NCI-H345 (cell line): Measurements from ENCODE around the gene TNFRSF18.

Source experiments
- DNase-seq: peaks from one replicate; lab custom pipeline; 2025; lab: John Stamatoyannopoulos, UW

TNFRSF18 gene

DNA sequence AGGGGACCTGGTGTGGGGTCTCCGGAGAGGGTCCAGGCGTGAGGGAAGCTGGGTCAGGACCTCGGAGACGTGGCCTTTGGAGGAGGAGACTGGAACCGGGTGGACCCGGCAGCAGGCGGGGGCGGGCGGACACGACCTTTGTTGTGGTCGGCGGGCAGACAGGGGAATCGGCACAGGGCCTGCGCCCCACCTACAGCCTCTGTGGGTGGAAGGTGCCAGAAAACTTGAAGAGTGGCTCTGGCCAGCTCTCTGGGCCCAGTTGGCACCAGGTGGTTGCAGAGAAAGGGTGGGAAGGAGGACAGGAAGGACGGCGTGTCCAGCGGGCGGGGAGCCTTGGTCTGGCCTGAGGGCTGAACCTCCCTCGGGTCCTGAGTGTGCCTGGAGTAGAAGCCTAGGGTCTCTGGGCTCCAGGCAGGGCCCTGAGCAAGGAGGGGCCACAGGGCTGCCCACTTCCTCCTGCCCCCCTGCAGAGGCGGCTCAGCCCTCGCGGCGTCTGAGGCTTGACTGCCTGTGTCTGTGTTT lies 40.4 kb downstream of the TNFRSF18 start:
- no peak for DNase-seq

DNA sequence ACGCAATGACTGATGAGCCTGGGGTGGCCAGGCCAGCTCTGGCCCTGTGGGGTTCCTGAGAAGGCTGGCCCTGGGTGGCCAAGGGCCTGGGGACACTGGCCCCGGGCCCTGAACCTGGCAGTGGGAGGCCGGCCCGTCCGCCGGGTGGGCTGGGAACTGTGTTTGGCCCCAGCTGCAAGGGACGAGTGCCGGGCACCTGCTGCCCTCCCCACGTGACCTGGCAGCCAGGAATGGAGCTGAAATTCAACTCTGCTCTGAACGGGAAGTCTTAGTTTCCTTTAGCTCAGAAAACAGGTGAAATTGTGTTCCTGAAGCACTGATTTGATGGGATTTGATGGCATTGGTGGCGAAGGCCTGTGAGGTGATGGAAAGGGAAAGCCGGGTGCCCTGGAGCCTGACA lies 40.9 kb downstream of the TNFRSF18 start:
- no peak for DNase-seq

DNA sequence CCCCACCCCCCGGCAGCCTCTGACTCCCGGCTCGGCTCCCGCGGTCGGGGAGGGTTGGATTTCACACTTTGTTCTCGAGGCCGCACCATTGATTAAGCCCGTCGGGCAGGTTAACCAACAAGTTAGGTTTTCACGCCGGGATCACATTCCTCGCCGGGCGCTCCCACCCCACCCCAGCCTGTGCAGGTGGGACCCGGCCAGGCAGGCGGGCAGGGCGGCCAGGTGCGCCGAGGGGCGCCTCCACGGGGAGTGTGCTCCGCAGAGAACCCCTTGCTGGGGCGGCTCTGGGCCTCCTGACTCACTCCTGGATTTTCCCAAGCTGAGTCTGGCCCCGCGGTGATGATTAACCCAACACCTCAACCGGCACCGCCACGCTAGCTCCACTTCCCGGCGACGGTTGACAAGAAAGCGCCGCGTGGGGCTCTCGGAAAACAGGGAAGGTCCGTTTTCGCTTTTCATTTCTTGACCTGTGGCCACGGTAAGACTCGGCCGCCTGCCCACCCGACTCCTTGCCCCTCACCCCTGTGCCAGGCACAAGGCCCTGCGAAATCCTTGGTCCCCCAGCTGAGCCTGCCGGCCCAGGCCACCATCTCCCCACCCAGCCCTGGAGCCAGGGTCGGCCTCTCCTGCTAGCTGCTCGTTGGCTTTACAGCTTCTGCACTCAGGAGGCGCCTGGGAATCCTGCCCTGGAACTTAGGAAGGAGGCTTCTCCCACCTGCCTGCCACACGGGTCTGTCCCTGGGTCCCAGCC lies 41.5 kb downstream of the TNFRSF18 start:
- no peak for DNase-seq

DNA sequence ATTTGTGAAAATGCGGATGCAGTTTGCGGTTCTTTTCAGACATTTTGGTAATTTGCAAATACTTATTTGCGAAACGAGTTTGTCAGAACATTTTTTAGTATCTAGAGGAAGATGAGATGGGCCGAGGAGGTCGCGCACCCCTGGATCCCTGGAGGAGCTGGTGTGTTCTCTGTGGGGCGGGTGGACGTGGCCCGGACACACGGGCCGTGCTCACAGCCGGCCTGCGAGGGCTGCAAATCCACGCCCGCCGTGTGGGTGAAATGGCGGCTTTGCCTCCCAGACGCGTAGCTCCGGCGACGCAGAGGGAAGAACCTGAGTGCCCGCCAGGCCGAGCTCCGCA lies 42.1 kb downstream of the TNFRSF18 start:
- DNase-seq, result no peak

DNA sequence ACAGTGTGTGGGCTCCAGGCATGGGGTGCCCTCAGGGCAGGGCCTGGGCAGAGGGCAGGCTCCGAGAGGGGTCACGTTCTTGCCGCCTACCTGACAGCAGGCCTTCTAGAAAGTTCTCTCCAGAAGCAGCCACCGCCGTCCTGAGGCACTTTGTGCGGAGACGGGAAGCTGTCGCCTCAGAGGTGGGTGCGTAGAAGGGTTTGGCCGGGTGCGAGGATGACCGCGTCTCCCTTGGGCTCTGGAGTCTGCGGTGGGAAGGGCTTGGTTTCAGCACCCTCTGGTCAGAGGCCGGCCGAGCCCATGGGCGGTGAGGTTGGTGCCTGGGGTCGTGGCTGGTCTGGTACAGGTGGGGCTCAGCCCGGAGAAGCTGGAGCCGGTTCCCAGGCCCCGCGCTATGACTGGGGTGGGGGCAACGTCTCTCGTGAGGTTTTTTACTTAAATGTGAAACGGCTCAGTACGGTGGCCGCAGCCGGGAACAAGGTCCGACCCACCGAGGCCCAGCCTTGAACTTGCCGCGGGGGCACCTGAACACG lies 42.8 kb downstream of the TNFRSF18 start:
- no peak for DNase-seq

DNA sequence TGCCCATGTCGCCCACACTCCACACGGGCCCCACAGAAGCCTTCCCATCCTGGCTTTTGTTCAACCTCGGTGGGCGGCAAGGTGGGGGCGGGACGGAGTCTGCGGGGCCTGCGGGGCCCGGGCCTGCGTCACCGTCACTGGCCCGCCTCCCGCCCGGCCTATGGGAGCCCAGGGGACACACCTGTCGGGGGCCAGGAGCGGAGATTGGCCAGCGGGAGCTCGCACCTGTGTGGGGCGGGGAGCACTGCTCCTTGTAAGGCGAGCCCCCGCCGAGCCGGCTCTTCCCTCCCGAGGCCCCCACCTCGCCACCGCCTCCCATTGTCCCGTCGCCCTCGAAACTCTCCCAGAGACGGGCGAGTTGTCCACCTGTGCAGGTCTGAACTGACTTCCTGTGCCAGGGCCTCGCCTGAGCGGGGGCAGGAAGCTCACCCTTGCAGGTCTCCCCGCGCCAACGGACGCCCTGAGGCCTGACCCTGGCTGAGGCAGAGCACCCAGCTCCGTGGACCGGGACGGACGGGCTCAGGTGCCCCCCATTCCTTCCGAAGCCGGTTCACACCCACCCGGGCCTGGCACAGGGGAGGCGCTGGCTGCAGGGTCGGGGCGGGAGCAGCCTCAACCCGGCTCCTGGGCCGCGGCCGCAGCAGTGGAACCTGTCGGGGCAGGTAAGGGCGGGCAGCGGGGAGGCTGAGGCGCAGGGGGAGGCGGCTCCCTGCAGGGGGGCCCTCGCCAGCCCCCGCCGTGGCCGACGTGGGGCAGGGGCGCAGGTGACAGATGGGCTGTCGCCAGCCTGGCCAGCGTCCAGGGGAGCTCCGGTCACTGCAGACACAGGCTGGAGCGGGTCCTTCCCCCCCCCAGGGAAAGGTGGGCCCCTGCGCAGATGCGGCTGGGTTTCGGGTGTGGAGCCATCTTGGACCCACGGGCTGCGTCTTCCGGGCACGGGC lies 43.5 kb downstream of the TNFRSF18 start:
- DNase-seq, result peak; percentile 91

DNA sequence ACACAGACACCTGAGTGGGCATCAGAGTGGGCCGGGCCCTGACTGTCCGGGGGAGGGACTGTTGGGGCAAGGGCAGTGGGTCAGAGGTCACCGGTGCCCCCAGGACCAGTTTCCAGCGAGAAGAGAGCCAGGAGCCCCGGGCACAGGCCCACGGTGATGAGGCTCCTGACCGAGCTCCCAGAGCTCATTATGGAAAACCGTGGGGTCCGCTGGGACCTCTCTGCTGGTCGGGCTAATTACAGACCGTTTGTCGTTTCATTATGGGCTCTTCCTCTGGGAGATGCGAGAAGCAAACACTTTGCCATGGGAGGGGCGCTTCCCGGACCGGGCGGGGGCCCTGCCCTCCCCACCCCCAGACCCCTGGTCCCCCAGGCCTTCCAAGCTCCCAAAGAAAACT lies 44.7 kb downstream of the TNFRSF18 start:
- no peak for DNase-seq

DNA sequence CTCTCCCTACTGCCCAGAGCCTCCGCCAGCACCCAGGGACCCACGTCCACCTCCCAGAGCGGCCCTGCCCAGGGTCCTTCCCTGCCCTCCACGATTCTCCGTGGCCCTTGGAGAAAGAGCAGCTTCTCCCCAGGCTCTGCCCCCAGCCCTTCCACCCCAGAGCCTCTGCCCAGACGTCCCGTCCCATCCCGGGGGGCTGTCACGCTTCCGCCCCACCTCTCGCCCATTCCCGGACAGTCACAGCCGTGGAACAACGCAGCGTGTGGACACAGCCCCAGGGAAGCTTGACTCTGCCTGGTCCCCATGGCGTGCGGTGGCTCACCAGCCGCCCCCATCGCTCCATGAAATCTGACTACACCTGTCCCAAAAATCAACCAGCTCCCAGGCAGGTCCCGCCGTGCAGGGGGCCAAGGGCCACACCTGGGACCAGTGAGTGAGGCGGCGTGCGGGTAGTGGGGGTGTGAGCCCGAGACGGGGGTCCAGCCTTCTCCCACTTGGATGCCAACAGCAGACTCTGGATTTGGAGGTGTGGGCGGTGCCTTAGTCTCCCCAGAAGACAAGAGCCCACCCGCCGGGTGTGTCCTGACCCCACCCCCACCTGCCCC lies 45.2 kb downstream of the TNFRSF18 start:
- no peak for DNase-seq

DNA sequence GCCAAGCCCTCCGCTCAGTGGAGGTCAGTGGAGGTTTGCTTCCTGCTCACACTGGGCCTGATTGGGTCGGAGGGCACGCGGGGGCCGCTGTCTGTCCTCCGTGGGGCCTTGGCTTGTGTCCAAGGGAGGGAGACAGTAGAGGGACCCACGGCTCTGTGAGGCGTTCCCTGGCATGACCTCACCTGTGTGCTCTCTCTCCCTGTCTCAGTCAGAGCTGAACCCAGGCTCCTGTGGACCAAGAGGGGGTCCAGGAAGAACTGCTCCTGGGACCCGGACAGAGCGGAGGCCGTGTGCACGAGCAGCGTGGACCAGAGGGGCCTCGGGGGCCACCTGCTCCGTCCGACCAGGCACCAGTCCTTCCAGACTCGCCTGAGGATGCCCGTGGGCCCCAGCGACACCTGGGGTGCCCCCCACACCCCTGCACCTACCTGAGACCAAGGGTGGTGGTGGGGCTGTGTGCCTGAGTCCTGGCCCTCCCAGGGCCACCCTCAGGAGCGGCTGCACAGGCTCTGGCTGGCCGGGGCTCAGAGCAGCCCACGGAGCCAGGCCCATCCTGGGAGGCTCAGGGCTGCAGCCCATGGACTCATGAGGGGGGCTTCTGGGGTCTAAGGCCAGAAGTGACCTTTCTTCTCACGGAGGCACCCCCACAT lies 46.0 kb downstream of the TNFRSF18 start:
- no peak for DNase-seq

DNA sequence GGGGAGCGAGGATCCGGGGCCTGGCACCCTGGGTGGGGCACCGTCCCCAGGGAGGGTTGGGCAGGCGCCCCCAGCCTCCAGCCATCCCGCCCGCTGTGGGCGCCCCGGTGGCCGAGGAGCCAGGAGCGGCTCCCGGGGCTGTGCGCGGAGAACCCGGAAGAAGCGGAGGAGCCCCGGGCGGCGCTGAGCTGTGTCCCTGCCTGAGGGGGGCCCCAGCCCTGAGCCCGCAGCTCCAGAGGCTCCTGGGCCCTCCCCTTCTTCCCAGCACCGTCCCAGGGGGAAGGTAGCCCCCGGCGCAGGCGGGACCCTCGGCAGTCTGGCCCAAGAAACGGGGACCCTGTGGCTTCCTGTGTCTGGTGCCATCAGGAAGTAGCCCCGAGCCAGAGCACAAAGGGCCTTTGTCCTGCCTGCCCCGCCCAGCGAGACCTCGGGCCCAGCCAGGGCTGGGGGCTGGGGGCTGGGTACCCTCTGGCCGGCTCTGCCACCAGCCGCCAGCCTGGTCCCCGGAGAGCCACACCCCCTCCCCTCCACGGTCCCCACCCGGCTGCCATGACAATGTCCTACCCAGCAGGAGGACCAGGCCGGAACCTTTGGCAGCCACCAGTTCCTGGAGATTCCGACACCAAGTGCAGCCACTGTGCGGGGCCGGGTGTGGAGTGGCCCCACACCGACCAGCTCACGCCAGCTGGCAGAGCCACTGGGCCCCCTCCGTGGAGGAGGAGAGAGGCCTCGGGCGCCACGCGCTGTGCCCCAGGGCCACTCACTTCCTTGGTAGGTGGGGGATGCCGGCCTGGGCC lies 48.3 kb downstream of the TNFRSF18 start:
- peak; percentile 21 for DNase-seq

DNA sequence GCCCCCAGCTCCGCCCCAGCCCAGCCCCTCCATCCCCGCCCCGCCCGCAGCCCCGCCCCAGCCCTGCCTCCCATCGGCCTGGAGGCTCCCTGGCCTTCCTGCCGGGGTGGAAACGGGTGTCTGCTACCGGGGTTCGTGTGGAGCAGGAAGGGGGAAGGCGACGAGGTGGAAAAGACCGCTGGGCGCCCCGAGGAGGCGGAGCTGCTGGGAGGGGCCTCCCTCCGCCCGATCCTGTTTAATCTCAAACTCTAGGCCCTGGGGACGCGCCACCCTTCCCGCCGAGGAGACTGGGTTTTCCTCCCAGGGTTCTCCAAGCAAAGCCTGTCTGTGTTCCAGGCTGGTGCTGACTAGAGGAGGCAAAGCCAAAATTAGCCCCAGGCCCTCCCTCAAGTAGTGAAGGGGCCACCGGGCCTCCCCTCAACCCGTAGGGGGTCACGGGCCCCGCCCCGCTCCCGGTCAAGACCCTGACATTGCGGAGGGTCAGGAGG lies 48.9 kb downstream of the TNFRSF18 start:
- peak; percentile 66 for DNase-seq

DNA sequence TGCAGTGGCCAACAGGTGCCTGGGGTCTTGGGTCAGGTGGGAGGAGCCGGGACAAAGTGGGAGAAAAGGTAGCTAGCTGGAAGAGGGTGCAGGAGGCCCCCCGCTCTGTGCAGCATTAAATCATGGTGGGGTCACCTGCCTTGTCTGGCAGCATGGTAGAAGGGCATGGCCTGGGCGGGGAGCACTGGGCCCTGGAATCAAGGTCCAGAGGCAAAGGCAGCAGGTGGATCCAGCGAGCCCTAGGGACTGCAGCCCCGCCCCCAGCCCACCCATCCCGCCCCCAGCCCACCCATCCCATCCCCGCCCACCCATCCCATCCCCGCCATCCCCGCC lies 49.4 kb downstream of the TNFRSF18 start:
- DNase-seq, result no peak

DNA sequence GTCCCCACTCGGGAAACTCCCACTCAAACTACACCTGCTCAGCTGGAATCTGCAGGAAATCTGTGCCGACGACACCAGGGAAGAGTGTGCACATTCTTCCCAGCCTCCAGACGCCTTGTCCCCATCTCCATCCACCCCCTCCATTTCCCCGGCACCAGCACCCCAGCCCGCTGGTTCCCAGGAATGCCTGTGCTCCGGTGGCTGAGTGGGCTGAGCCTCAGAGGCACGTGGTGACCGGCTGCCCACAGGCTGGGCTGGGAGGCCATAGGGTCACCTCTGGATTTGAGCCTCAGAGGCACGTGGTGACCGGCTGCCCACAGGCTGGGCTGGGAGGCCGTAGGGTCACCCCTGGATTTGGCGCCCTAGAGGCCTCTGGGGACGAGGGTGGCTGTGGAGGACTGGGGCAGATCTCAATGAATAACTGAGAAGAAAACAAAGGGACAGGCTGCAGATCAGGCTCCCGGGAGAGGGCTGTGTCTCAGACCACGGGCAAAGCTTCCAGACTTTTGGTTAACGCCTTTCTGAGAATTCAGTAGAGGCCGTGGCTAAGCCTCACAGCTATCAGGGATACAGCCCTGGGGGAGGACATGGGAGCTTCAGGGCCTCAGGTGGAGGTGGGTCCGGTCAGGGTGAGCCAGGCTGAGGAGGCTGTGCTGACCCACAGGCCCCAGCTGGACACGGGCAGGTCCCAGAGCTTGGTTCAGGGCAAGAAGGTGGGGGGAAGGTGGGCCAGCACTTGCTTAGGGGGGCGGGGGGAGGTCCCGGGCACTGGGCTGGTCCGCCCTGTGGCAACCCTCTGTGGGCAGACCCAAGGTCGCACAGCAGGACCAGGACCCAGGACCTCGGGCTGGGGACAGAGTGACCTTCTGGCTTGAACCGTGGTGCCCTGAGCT lies 50.0 kb downstream of the TNFRSF18 start:
- no peak for DNase-seq

DNA sequence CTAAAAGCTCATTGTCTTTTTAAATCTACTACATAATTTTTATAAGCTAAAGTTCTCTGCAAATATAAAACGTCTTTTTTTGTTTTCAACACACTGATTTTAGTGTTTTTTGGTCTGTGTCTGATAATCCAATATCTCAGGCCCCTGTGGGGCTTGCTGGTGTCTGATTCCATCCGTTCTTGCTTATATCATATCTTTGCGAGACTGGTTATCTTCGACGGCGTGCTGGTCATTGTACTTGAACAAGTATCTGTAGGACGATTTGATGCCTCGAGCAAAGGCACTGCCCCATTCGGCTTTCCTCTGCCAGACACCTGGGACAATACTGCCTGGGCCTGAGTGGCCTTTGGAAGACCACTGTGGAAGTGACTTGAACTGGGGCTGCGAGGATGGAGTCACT lies 51.1 kb downstream of the TNFRSF18 start:
- no peak for DNase-seq

DNA sequence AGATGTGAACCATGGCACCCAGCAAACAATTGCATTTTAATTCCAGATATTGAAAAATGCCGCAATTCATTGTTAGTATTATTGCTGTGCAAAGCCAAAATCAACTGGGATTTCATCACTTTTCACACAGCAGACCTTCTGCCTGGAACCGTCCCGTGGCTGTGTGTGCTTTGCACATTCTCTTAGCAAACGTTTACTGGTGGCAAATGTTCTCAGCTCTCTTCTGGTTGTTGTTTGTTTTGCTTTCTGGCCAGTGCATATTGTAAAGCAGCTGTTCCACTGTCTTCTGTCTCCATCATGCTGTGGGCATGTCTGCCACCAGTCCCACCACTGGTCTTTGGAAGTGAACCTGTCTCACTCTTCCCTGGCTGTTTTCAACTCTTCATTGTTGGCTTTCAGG lies 52.5 kb downstream of the TNFRSF18 start:
- no peak for DNase-seq
